AG20443 (cell line): ENCODE measurements around the gene SUPT5H.

Experiments used
- DNase-seq: peaks from one replicate; pipeline ENCODE4 v3.0.0; 2012; ENCODE audit warnings: low spot score, mixed read lengths

The SUPT5H gene

GRCh38 chr19:39409208-39410016 lies 36.0 kb upstream of the SUPT5H start:
- DNase-seq = peak; percentile 66

- DNase-seq = peak; percentile 51
Measured at GRCh38 chr19:39410017-39410830, 35.2 kb upstream of the SUPT5H start.

- DNase-seq = no peak
Measured at GRCh38 chr19:39410831-39411080, 34.6 kb upstream of the SUPT5H start.

GRCh38 chr19:39411081-39411831 lies 34.1 kb upstream of the SUPT5H start:
- no peak for DNase-seq

- peak; percentile 64 for DNase-seq
Measured at GRCh38 chr19:39411832-39412099, 33.6 kb upstream of the SUPT5H start.

- DNase-seq = peak; percentile 94
Measured at GRCh38 chr19:39412100-39412866, 33.1 kb upstream of the SUPT5H start, which contains the start of gene PLEKHG2. Gene PLEKHG2, plus strand, starts transcription at chr19:39412669. Its CDS starts 1,418 bp downstream, at chr19:39414087.

- DNase-seq = no peak
Measured at GRCh38 chr19:39412867-39413271, 32.5 kb upstream of the SUPT5H start.

- DNase-seq = peak; percentile 68
Measured at GRCh38 chr19:39413272-39413910, 32.0 kb upstream of the SUPT5H start.

- peak; percentile 55 for DNase-seq
Measured at GRCh38 chr19:39413911-39414608, 31.3 kb upstream of the SUPT5H start.

- DNase-seq = no peak
Measured at GRCh38 chr19:39415111-39416046, 30.0 kb upstream of the SUPT5H start.

- DNase-seq = no peak
Measured at GRCh38 chr19:39416152-39417120, 28.9 kb upstream of the SUPT5H start.

- no peak for DNase-seq
Measured at GRCh38 chr19:39417463-39418181, 27.8 kb upstream of the SUPT5H start.

GRCh38 chr19:39419003-39419402 lies 26.4 kb upstream of the SUPT5H start:
- DNase-seq = no peak

GRCh38 chr19:39420769-39421168 lies 24.6 kb upstream of the SUPT5H start:
- no peak for DNase-seq

GRCh38 chr19:39422020-39422419 lies 23.4 kb upstream of the SUPT5H start:
- no peak for DNase-seq

GRCh38 chr19:39423258-39424086 lies 21.9 kb upstream of the SUPT5H start:
- no peak for DNase-seq

- DNase-seq = no peak
Measured at GRCh38 chr19:39424934-39425333, 20.4 kb upstream of the SUPT5H start.
